Activated CD4-positive, alpha-beta T cell treated with anti-CD3 and anti-CD28 coated beads, Interleukin-2, amount 10 ng/mL, durations not matched to agents 24 days and 14 days (primary cell): ENCODE data around the gene ERMN. TPM values are rescaled to one million over a fixed set of nuclear protein-coding genes. Genes with fewer than 3 reads are reported as not detected.

ENCODE experiments used
- DNase-seq: peaks from one replicate; pipeline ENCODE4 v3.0.0; 2022
- H3K27ac Mint-ChIP-seq: one replicate; pipeline ENCODE4 v1.8.0; 2022; ENCODE audit warnings: mild to moderate bottlenecking, mixed read lengths
- H3K27me3 Mint-ChIP-seq: one replicate; pipeline ENCODE4 v1.8.0; 2022; ENCODE audit warnings: mixed read lengths
- H3K36me3 Mint-ChIP-seq: one replicate; pipeline ENCODE4 v1.8.0; 2022; ENCODE audit warnings: low read depth, mild to moderate bottlenecking, mixed read lengths
- H3K4me1 Mint-ChIP-seq: one replicate; pipeline ENCODE4 v1.8.0; 2021; ENCODE audit warnings: mixed read lengths
- H3K4me3 Mint-ChIP-seq: one replicate; pipeline ENCODE4 v1.8.0; 2022; ENCODE audit warnings: mild to moderate bottlenecking, moderate library complexity, mixed read lengths
- H3K9me3 Mint-ChIP-seq: one replicate; pipeline ENCODE4 v1.8.0; 2021; ENCODE audit warnings: mixed read lengths
- intact Hi-C: fragments of 100-400 bp; cut with micrococcal nuclease; formaldehyde crosslinking; loops from one replicate; pipeline ENCODE4 v1.15.1; 2023
- total RNA-seq: library from RNA; stranded (reverse); gene quantifications from 2 replicates; pipeline ENCODE4 v1.2.3, GENCODE V29; 2022

The ERMN gene
- total RNA-seq, 1 donor from 2014 or later: 1.4 TPM

- DNase-seq: no peak
- Mint-ChIP-seq H3K4me3 (no peak overlapping the region), H3K27me3 (no peaks in the 10 kb centered on the region), H3K27ac (no peak overlapping the region), H3K36me3 (peaks cover 22% of the 10 kb centered on the region), H3K4me1 (peaks cover 14% of the 10 kb centered on the region), H3K9me3 (no peaks in the 10 kb centered on the region)
- intact Hi-C loops: no loop called here
Observed at GRCh38 chr2:157322432-157322831, 3.2 kb downstream of the ERMN start.

- Mint-ChIP-seq H3K4me1 (peaks cover 9% of the 10 kb centered on the region), H3K4me3 (no peak overlapping the region), H3K9me3 (no peaks in the 10 kb centered on the region), H3K27me3 (no peaks in the 10 kb centered on the region), H3K36me3 (peaks cover 22% of the 10 kb centered on the region), H3K27ac (no peak overlapping the region)
- intact Hi-C loops: no loop called here
- no peak for DNase-seq
Observed at GRCh38 chr2:157321466-157321865, 4.2 kb downstream of the ERMN start.

- no peak overlapping the region for H3K4me3 Mint-ChIP-seq
- H3K36me3 Mint-ChIP-seq: peaks cover 22% of the 10 kb centered on the region
- DNase-seq: no peak
- no peak overlapping the region for H3K27ac Mint-ChIP-seq
- intact Hi-C loops: no loop called here
- H3K9me3 Mint-ChIP-seq: no peaks in the 10 kb centered on the region
- no peaks in the 10 kb centered on the region for H3K27me3 Mint-ChIP-seq
- peaks cover 11% of the 10 kb centered on the region for H3K4me1 Mint-ChIP-seq
Observed at GRCh38 chr2:157320409-157320808, 5.2 kb downstream of the ERMN start.

- H3K4me1 Mint-ChIP-seq: peaks cover 11% of the 10 kb centered on the region
- H3K9me3 Mint-ChIP-seq: no peaks in the 10 kb centered on the region
- H3K36me3 Mint-ChIP-seq: peaks cover 21% of the 10 kb centered on the region
- H3K27ac Mint-ChIP-seq: no peak overlapping the region
- H3K27me3 Mint-ChIP-seq: no peaks in the 10 kb centered on the region
- intact Hi-C loops: no loop called here
- DNase-seq: no peak
- H3K4me3 Mint-ChIP-seq: no peak overlapping the region
Observed at GRCh38 chr2:157319795-157320194, 5.8 kb downstream of the ERMN start.

DNA sequence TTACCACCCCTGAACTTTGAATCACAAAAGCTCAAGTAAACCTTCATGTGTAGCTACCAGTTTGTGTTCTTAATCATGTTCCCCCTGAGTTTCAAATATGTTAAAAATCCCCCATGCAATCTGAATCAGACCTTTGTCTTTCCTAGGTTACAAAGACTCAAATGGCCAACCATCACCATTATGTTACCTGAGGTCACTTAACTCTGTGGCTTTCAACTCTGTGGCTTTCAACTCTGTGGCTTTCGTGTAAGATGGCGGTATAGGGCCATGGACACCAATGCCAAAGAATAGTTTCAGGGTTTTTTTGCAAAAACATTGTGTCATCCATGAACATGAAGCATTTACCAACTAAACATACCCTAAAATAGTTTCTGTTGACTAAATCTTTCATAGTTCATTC, 6.7 kb downstream of the ERMN start:
- intact Hi-C loops: no loop called here
- DNase-seq: no peak
- Mint-ChIP-seq H3K4me3 (no peak overlapping the region), H3K27ac (no peak overlapping the region), H3K36me3 (peaks cover 21% of the 10 kb centered on the region), H3K9me3 (no peaks in the 10 kb centered on the region), H3K4me1 (peaks cover 11% of the 10 kb centered on the region), H3K27me3 (no peaks in the 10 kb centered on the region)

DNA sequence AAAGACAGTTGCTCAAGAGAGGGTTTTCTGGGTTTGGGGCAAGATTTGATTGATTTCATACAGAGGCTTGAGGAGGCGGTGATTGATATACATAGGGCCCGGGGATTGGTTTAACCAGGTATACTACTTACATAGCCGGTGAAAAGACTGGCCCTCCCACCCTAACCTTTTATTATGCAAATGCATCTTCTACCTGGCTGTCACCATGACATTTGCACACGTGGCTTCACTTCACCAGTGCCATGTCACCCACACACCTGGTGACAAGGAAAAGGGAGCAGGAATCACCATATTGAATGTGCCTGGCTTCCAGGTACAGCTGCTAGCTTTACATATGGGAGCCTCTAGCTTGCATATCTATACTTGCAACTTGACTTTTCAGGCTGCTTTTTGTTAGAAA, 9.7 kb downstream of the ERMN start:
- no peak for DNase-seq
- Mint-ChIP-seq H3K4me1 (peaks cover 2% of the 10 kb centered on the region), H3K36me3 (peaks cover 8% of the 10 kb centered on the region), H3K27me3 (no peaks in the 10 kb centered on the region), H3K4me3 (no peak overlapping the region), H3K9me3 (no peaks in the 10 kb centered on the region), H3K27ac (no peak overlapping the region)
- intact Hi-C loops: no loop called here

DNA sequence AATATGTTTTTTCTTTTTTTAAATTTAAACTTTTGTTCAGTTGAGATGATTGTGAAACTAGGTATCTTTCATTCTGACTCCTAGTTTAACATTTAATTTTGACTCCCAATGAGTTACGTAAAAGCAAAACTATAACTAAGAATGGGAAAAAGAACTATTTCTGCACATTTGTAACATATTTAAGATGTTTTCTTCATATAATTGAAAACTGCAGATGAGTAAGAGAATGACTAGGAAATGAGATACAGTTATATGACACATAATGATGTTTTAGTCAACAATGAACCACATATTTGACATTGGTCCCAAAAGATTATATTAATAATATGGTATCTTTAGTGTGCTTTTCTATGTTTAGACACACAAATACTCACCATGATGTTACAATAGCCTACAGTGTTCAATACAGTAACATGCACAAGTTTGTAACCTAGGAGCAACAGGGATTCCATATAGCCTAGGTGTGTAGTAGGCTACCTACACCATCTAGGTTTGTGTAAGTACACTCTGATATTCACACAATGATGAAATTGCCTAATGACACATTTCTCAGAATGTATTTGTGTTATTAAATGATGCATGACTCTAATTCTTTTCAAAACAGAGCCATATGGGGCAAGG, 12.6 kb downstream of the ERMN start:
- no peak for DNase-seq
- Mint-ChIP-seq H3K4me3 (no peak overlapping the region), H3K4me1 (peaks cover 4% of the 10 kb centered on the region), H3K27me3 (no peaks in the 10 kb centered on the region), H3K27ac (no peak overlapping the region), H3K9me3 (no peaks in the 10 kb centered on the region), H3K36me3 (no peaks in the 10 kb centered on the region)
- intact Hi-C loops: loop anchor here (2.0 kb wide), 1 partner anchor 52 kb away; no protein-coding TSS in a partner anchor

- Mint-ChIP-seq H3K36me3 (no peaks in the 10 kb centered on the region), H3K9me3 (no peaks in the 10 kb centered on the region), H3K4me3 (no peak overlapping the region), H3K4me1 (peaks cover 9% of the 10 kb centered on the region), H3K27ac (no peak overlapping the region), H3K27me3 (no peaks in the 10 kb centered on the region)
- intact Hi-C loops: loop anchor here (2.0 kb wide), 1 partner anchor 51 kb away; no protein-coding TSS in a partner anchor
- no peak for DNase-seq
Observed at GRCh38 chr2:157311706-157312105, 13.9 kb downstream of the ERMN start.

DNA sequence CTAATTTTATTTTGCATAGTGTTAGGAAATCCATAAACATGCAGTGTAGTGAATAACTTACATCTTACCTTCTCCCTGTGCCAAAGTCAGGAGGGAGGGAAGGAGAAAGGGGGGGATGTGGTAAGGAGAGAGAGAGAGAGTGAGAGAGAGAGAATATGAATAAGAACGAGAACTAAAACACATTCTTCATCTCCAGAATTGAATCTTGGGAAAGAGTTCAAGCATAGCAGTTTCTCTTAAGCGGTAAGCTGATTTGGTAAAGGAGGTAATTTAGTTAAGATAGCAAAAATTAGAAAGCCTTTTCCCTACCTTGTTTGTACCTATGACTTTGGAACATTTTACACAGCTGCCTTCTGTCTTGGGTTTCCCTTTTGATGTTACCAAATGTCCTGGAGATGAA, 15.7 kb downstream of the ERMN start:
- H3K9me3 Mint-ChIP-seq: no peaks in the 10 kb centered on the region
- H3K27ac Mint-ChIP-seq: no peak overlapping the region
- intact Hi-C loops: loop anchor here (10.0 kb wide), 3 partner anchors 315 to 1445 kb away; partner anchors contain the start of gene ACVR1C
- no peaks in the 10 kb centered on the region for H3K27me3 Mint-ChIP-seq
- no peaks in the 10 kb centered on the region for H3K36me3 Mint-ChIP-seq
- peaks cover 10% of the 10 kb centered on the region for H3K4me1 Mint-ChIP-seq
- no peak overlapping the region for H3K4me3 Mint-ChIP-seq
- DNase-seq: no peak

DNA sequence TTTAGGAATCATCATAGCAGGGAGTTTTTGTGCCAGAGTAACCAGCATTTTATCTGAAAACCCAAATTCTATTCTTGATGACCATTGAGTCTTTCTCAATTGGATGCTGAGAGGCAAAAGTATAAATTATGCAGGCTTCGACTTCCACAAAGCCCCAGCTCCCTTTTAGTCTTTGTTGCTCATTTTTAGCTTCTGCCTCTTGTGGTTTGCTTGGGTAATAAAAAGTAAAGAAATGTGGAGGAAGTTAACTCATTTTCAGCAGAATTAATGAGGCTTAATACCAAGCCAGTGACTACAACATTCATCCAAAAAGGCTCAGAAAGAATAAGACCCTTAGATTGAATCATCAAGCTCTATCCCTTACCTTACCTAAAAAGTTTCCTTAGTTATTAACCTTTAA, 18.6 kb downstream of the ERMN start:
- no peak overlapping the region for H3K4me3 Mint-ChIP-seq
- H3K27me3 Mint-ChIP-seq: peaks cover 6% of the 10 kb centered on the region
- H3K27ac Mint-ChIP-seq: no peak overlapping the region
- no peaks in the 10 kb centered on the region for H3K9me3 Mint-ChIP-seq
- intact Hi-C loops: loop anchor here (10.0 kb wide), 3 partner anchors 318 to 1448 kb away; partner anchors contain the start of gene ACVR1C
- no peaks in the 10 kb centered on the region for H3K36me3 Mint-ChIP-seq
- DNase-seq: no peak
- peaks cover 14% of the 10 kb centered on the region for H3K4me1 Mint-ChIP-seq

DNA sequence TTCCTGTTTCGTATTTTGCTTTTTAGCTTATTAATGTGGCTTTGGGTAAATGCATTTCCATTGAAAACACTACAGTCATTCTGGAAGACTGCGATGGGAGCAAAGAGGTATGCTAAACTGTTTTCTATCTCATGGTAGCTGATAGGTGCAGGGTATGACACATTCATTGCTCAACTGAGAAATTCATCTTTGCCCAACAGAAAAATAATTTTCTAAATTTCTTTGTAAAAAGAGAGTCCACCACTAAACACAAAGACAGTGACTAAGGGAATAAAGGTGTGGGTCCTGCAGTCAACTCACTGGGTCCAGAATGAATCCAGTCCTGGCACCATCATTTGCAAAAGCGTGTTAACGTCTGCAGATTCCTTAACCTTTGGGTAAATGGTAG, 19.9 kb downstream of the ERMN start:
- intact Hi-C loops: loop anchor here (10.0 kb wide), 3 partner anchors 319 to 1449 kb away; partner anchors contain the start of gene ACVR1C
- Mint-ChIP-seq H3K27ac (no peak overlapping the region), H3K4me1 (peaks cover 14% of the 10 kb centered on the region), H3K9me3 (no peaks in the 10 kb centered on the region), H3K4me3 (no peak overlapping the region), H3K27me3 (peaks cover 11% of the 10 kb centered on the region), H3K36me3 (no peaks in the 10 kb centered on the region)
- DNase-seq: no peak

DNA sequence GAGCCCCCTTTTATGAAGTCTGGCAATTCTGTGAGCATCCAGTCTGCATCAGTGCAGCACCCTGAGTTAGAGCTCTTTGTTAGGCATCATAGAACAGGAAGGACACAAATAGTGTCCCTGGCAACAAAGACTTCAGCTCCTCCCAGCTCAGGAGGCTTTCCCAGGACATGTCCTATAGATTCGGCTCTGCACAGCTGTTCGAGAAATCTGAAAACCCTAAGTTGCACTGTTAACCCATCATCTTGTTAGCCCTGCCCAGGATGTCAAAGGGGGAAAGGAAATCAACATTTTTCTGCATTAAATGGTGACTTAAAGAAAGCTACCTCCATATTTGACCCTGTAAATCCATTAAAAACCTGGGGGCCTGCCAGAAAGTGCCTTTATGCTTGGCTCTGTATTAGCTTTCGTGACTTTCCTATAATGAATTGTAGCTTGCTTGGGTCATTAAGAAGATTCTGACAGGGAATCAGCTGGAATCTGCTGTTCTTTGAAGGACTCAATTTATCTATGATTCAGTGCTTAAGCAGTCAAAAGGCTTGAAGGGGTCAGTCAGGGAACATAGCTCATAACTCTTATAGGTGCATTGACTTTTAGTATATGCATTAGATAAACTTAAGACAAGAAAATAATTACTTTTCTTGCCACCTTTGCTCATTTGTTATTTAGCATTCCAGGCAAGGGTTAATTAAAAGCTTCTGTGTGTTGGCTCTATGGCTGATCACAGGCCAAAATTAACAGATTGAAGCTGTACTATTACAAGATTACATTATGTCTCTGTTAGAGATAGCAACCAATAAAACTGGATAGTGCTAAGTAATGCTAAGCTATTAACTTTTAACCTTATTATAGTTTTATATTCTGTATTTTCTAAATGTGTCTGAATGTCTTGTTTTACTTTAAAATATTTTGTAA, 20.6 kb downstream of the ERMN start:
- Mint-ChIP-seq H3K4me1 (peaks cover 14% of the 10 kb centered on the region), H3K4me3 (no peak overlapping the region), H3K36me3 (no peaks in the 10 kb centered on the region), H3K9me3 (no peaks in the 10 kb centered on the region), H3K27me3 (peaks cover 13% of the 10 kb centered on the region), H3K27ac (no peak overlapping the region)
- intact Hi-C loops: loop anchor here (10.0 kb wide), 3 partner anchors 320 to 1450 kb away; partner anchors contain the start of gene ACVR1C
- DNase-seq: no peak

GRCh38 chr2:157303612-157304011, 22.0 kb downstream of the ERMN start:
- intact Hi-C loops: loop anchor here (2.0 to 10.0 kb wide), 5 partner anchors 23 to 1451 kb away; partner anchors contain the start of gene ACVR1C
- peaks cover 17% of the 10 kb centered on the region for H3K27me3 Mint-ChIP-seq
- peaks cover 13% of the 10 kb centered on the region for H3K4me1 Mint-ChIP-seq
- H3K4me3 Mint-ChIP-seq: no peak overlapping the region
- no peaks in the 10 kb centered on the region for H3K9me3 Mint-ChIP-seq
- no peak for DNase-seq
- no peak overlapping the region for H3K27ac Mint-ChIP-seq
- H3K36me3 Mint-ChIP-seq: no peaks in the 10 kb centered on the region

GRCh38 chr2:157302492-157303099, 23.0 kb downstream of the ERMN start:
- Mint-ChIP-seq H3K4me3 (no peak overlapping the region), H3K27me3 (peaks cover 19% of the 10 kb centered on the region), H3K27ac (no peak overlapping the region), H3K36me3 (no peaks in the 10 kb centered on the region), H3K9me3 (no peaks in the 10 kb centered on the region), H3K4me1 (peaks cover 13% of the 10 kb centered on the region)
- intact Hi-C loops: loop anchor here (1.0 to 10.0 kb wide), 8 partner anchors 24 to 1452 kb away; partner anchors contain the start of gene ACVR1C
- peak; percentile 82 for DNase-seq
